Right lobe of liver (tissue), 6 donors: ENCODE results near the gene OR13J1. TPM values are rescaled to one million over a fixed set of nuclear protein-coding genes. Genes with fewer than 3 reads are reported as not detected.
A peak's percentile ranks its signal among the peaks of the same experiment; 100 is the strongest.

Experiments
- ATAC-seq, 4 donors: fragments of 200-7000 bp; cut with Tn5 transposase; one replicate each; pipeline ENCODE4 v1.9.1; 2020; ENCODE audit warnings: mild to moderate bottlenecking in 4 of 4, moderate library complexity in 4 of 4
- DNase-seq, 3 donors: peaks; one replicate each; pipeline ENCODE4 v3.0.0-alpha.2; 2020
- H3K27ac ChIP-seq, 3 donors: fragments of 200-600 bp; one replicate each; pipeline ENCODE4 v1.8.0; 2022
- H3K27me3 ChIP-seq, 2 donors: fragments of 200-600 bp; one replicate each; pipeline ENCODE4 v1.8.0; 2022
- H3K36me3 ChIP-seq, 4 donors: fragments of 200-600 bp; sonication (generic) in 1 of 4; one replicate each; pipeline versions ENCODE4 v1.5.1 to v1.8.0; 2017 to 2022; ENCODE audit warnings: control low read depth in 1 of 4
- H3K4me1 ChIP-seq, 4 donors: fragments of 200-600 bp; sonication (generic) in 1 of 4; one replicate each; pipeline versions ENCODE4 v1.5.1 to v1.8.0; 2017 to 2022; ENCODE audit warnings: control low read depth in 1 of 4
- H3K4me3 ChIP-seq, 3 donors: fragments of 200-600 bp; one replicate each; pipeline ENCODE4 v1.8.0; 2022
- H3K9me3 ChIP-seq, 4 donors: fragments of 200-600 bp; sonication (generic) in 1 of 4; one replicate each; pipeline versions ENCODE4 v1.5.1 to v1.8.0; 2017 to 2022; ENCODE audit warnings: control low read depth in 1 of 4
- CTCF ChIP-seq, 4 donors: fragments of 200-600 bp in 3 of 4; fragments of 450-650 bp in 1 of 4; IDR thresholded peaks; one replicate each; pipeline versions ENCODE4 v1.5.1 to v1.8.0; 2016 to 2022; ENCODE audit warnings: antibody characterized with exemption in 4 of 4, mild to moderate bottlenecking in 2 of 4
- POLR2A ChIP-seq: fragments of 450-650 bp; IDR thresholded peaks from one replicate; pipeline ENCODE4 v1.6.1; 2017; ENCODE audit warnings: antibody characterized with exemption, mild to moderate bottlenecking
- WGBS: methylation state at CpG from one replicate; pipeline ENCODE4 v1.1.6; 2018; ENCODE audit warnings: low coverage, low lambda C conversion rate; ENCODE audit not compliant: insufficient coverage; ENCODE audit errors: missing lambda C conversion rate; 5-methylcytosine and 5-hydroxymethylcytosine counted together
- intact Hi-C, 2 donors: fragments of 100-400 bp; cut with DNase I; formaldehyde crosslinking; loops; one replicate each; pipeline versions ENCODE4 v1.11.2 to v1.14.1; 2022
- total RNA-seq, 6 experiments: library from RNA; depleted of rRNA in 2 of 6; stranded (reverse); fragments of >200 nt in 2 of 6; fragmentation: NEBNext Ultra II Directional in 3 of 6; extraction: Animal tissue kit (Norgen Biotek cat#: 25700) in 3 of 6; gene quantifications; one replicate each; pipeline versions ENCODE4 v1.1.0 to v1.2.4, GENCODE V29; 2016 to 2023
- donor health status: DM: no; HTN: yes; CAD: no.
- donor health status: DM: no; HTN: no; CAD: no.
- donor health status: DM: no; HTN: no; CAD: no.
- donor health status: DM: no; HTN: yes; CAD: no.
- donor health status: DM: no; HTN: yes; CAD: no.

The OR13J1 gene
- total RNA-seq, 6 experiments from 2014 or later: not detected

DNA sequence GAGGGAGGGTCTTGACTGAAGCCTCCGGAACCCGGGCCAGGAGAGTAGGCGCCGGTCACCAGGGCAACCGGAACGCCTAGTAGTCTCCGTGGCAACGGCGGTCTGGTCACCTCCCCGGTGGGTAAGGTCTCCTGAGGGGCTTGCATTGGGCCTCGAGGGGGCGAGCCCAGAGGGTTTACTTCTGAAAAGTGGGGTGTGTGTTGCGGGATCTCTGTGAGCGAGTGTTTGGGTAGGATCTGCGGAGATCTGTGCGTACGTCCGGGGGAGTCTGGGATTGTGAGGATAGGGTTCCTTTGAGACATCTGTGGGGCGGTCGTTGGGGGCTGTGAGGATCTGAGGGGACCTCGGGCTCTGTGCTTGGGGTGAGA, 41.5 kb downstream of the OR13J1 start, which contains the start of gene FAM221B:
Gene FAM221B (minus strand): TSS at position 17 of the 368 bp plus-strand sequence. CDS start 2,571 bp downstream, outside the sequence.
- peak within 1 kb of the TSS; percentile 81 to 87 (median 82) for H3K27ac ChIP-seq
- 2% methylated on average over 20 of the region's 21 CpGs for WGBS
- no peaks in the 10 kb centered on the region for H3K36me3 ChIP-seq
- no peak for TF ChIP-seq CTCF (IDR thresholded peaks at IDR 0.05)
- TF ChIP-seq POLR2A: no peak
- H3K27me3 ChIP-seq: no peaks in the 10 kb centered on the region
- ATAC-seq (peak in 2 of 4 donors; percentile 2 to 4), DNase-seq (peak in 1 of 3 donors; percentile 38)
- H3K4me3 ChIP-seq: peak within 1 kb of the TSS; percentile 62 to 88 (median 75)
- H3K9me3 ChIP-seq: no peaks in the 10 kb centered on the region
- H3K4me1 ChIP-seq: peaks cover 0 to 22% (median 0%) of the 10 kb centered on the region in 4 donors
- intact Hi-C loops: loop anchor here in 1 of 2 donors (10.0 kb wide), 1 partner anchor 56 kb away; no protein-coding TSS in a partner anchor

GRCh38 chr9:35827486-35827885, 42.7 kb downstream of the OR13J1 start:
- intact Hi-C loops: loop anchor here in 1 of 2 donors (10.0 kb wide), 1 partner anchor 57 kb away; no protein-coding TSS in a partner anchor
- Histone ChIP-seq H3K36me3 (no peaks in the 10 kb centered on the region), H3K4me3 (no peak overlapping the region), H3K27me3 (no peaks in the 10 kb centered on the region), H3K9me3 (no peaks in the 10 kb centered on the region), H3K4me1 (peaks cover 0 to 19% (median 0%) of the 10 kb centered on the region in 4 donors), H3K27ac (no peak overlapping the region)
- TF ChIP-seq CTCF (IDR thresholded peaks at IDR 0.05) (no peak), POLR2A (no peak)
- DNase-seq (no peak), ATAC-seq (no peak)
- WGBS: 85% methylated on average over 3 of the region's 3 CpGs

GRCh38 chr9:35826071-35826701, 44.0 kb downstream of the OR13J1 start:
- 29% methylated on average over 3 of the region's 4 CpGs for WGBS
- Histone ChIP-seq H3K4me1 (peaks cover 0 to 19% (median 0%) of the 10 kb centered on the region in 4 donors), H3K27ac (no peak overlapping the region), H3K36me3 (no peaks in the 10 kb centered on the region), H3K27me3 (no peaks in the 10 kb centered on the region), H3K4me3 (no peak overlapping the region), H3K9me3 (no peaks in the 10 kb centered on the region)
- TF ChIP-seq CTCF (IDR thresholded peaks at IDR 0.05) (peak; percentile 76 to 84 (median 79)), POLR2A (no peak)
- ATAC-seq: peak; percentile 65 to 74 (median 71)
- no peak for DNase-seq
- intact Hi-C loops: loop anchor here in 1 of 2 donors (10.0 kb wide), 1 partner anchor 59 kb away; no protein-coding TSS in a partner anchor

DNA sequence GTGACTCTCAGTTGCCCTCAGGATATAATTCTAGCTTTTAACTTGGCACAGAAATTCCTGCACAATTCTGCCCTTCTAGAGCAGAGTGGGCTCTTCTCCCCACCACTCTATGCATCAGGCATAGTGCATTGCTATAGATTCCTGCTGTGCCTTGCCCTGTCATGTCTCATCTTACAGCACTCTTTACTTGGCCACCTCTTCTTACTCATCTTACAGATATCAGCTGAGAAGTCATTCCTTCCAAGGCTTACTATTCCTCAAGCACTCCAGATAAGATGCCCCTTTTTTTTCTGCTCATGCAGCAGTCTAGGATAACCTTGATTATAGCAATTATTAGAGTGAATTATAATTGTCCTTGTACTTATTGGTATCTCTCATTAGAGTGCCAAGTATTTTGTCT, 47.3 kb downstream of the OR13J1 start:
- Histone ChIP-seq H3K4me1 (peaks cover 0 to 6% (median 0%) of the 10 kb centered on the region in 4 donors), H3K9me3 (no peaks in the 10 kb centered on the region), H3K27me3 (no peaks in the 10 kb centered on the region), H3K27ac (no peak overlapping the region), H3K36me3 (no peaks in the 10 kb centered on the region), H3K4me3 (no peak overlapping the region)
- TF ChIP-seq POLR2A: no peak
- TF ChIP-seq CTCF (IDR thresholded peaks at IDR 0.05): no peak
- DNase-seq (no peak), ATAC-seq (no peak)
- intact Hi-C loops: loop anchor here in 1 of 2 donors (10.0 kb wide), 1 partner anchor 62 kb away; no protein-coding TSS in a partner anchor
